HEK293 (cell line): ENCODE data around the gene TXNRD3.

Experiments
- CTCF ChIA-PET: fragments of 350-600 bp; formaldehyde crosslinking; extraction: SDS; loops from one replicate; lab custom pipeline; 2021; ENCODE audit warnings: antibody characterized with exemption; lab: Yijun Ruan, JAX
- POLR2A ChIA-PET: fragments of 300-600 bp; formaldehyde crosslinking; extraction: SDS; loops from one replicate; lab custom pipeline; 2020; ENCODE audit warnings: antibody characterized with exemption, inconsistent platforms; lab: Yijun Ruan, JAX
- H3K27ac ChIP-seq: fragments of 200-500 bp; sonication (Bioruptor generic); 2 replicates; pipeline ENCODE4 v1.5.1; 2014; ENCODE audit warnings: low read depth, low read length, control low read depth, inconsistent platforms; ENCODE audit errors: extremely low read depth
- H3K36me3 ChIP-seq, 2 experiments: fragments of 200-500 bp in 1 of 2; sonication (Bioruptor generic) in 1 of 2; 1 replicate in 1 of 2; 2 replicates in 1 of 2; pipeline ENCODE4 v1.5.1; 2014 to 2017; ENCODE audit warnings: inconsistent platforms in 2 of 2, low read length in 2 of 2; ENCODE audit not compliant: control insufficient read depth in 2 of 2, insufficient read depth in 1 of 2
- H3K4me1 ChIP-seq: fragments of 200-500 bp; sonication (Bioruptor generic); 2 replicates; pipeline ENCODE4 v1.5.1; 2014; ENCODE audit warnings: mild to moderate bottlenecking, low read length, inconsistent platforms; ENCODE audit not compliant: control insufficient read depth, insufficient read depth
- H3K4me3 ChIP-seq: 2 replicates; pipeline ENCODE4 v1.5.1; 2011; ENCODE audit warnings: low read depth, mild to moderate bottlenecking, control low read depth, low read length, moderate library complexity
- H3K9me3 ChIP-seq: fragments of 200-500 bp; sonication (Bioruptor generic); 2 replicates; pipeline ENCODE4 v1.5.1; 2014; ENCODE audit warnings: low read depth, low read length, inconsistent platforms; ENCODE audit not compliant: control insufficient read depth, insufficient read depth
- GLIS2 ChIP-seq: fragments of 450-650 bp; formaldehyde crosslinking; IDR thresholded peaks from 2 replicates; pipeline ENCODE4 v1.5.1; 2016; ENCODE audit warnings: missing biosample characterization, missing genetic modification characterization
- IKZF3 ChIP-seq: fragments of 450-650 bp; IDR thresholded peaks from 2 replicates; pipeline ENCODE4 v1.5.0; 2018; ENCODE audit warnings: missing biosample characterization, mild to moderate bottlenecking, missing genetic modification characterization, moderate library complexity
- KLF17 ChIP-seq: fragments of 450-650 bp; formaldehyde crosslinking; IDR thresholded peaks from 2 replicates; pipeline ENCODE4 v1.5.1; 2016; ENCODE audit warnings: missing biosample characterization, missing genetic modification characterization
- KLF7 ChIP-seq: fragments of 450-650 bp; formaldehyde crosslinking; IDR thresholded peaks from 2 replicates; pipeline ENCODE4 v1.5.1; 2016; ENCODE audit warnings: missing biosample characterization, missing genetic modification characterization, borderline replicate concordance
- MEIS1 ChIP-seq: sonication (generic); formaldehyde crosslinking; IDR thresholded peaks from 2 replicates; pipeline ENCODE4 v1.8.1; 2022; ENCODE audit warnings: missing genetic modification reagents, mild to moderate bottlenecking, borderline replicate concordance
- OSR2 ChIP-seq: fragments of 450-650 bp; formaldehyde crosslinking; IDR thresholded peaks from 2 replicates; pipeline ENCODE4 v1.5.1; 2016; ENCODE audit warnings: missing biosample characterization, missing genetic modification characterization
- ZBTB17 ChIP-seq: fragments of 450-650 bp; formaldehyde crosslinking; IDR thresholded peaks from 2 replicates; pipeline ENCODE4 v1.5.1; 2016; ENCODE audit warnings: missing biosample characterization, missing genetic modification characterization
- ZBTB21 ChIP-seq: fragments of 450-650 bp; formaldehyde crosslinking; IDR thresholded peaks from 2 replicates; pipeline ENCODE4 v1.5.1; 2017; ENCODE audit warnings: missing biosample characterization, missing genetic modification characterization
- ZEB2 ChIP-seq: fragments of 450-650 bp; formaldehyde crosslinking; IDR thresholded peaks from 2 replicates; pipeline ENCODE4 v1.5.1; 2016; ENCODE audit warnings: missing biosample characterization, missing genetic modification characterization
- ZFHX2 ChIP-seq: fragments of 450-650 bp; formaldehyde crosslinking; conservative IDR thresholded peaks from 2 replicates; pipeline ENCODE4 v1.5.1; 2016; ENCODE audit warnings: missing biosample characterization, missing genetic modification characterization
- ZNF121 ChIP-seq: fragments of 450-650 bp; formaldehyde crosslinking; IDR thresholded peaks from 2 replicates; pipeline ENCODE4 v1.5.1; 2016; ENCODE audit warnings: missing biosample characterization, missing genetic modification characterization
- ZNF335 ChIP-seq: fragments of 450-650 bp; formaldehyde crosslinking; conservative IDR thresholded peaks from 2 replicates; pipeline ENCODE4 v1.5.1; 2016; ENCODE audit warnings: missing biosample characterization, missing genetic modification characterization
- ZNF362 ChIP-seq: fragments of 450-650 bp; formaldehyde crosslinking; IDR thresholded peaks from 2 replicates; pipeline ENCODE4 v1.5.1; 2016; ENCODE audit warnings: missing biosample characterization, missing genetic modification characterization
- ZNF394 ChIP-seq: fragments of 450-650 bp; formaldehyde crosslinking; IDR thresholded peaks from 2 replicates; pipeline ENCODE4 v1.5.1; 2016; ENCODE audit warnings: missing biosample characterization, missing genetic modification characterization, mild to moderate bottlenecking, moderate library complexity, borderline replicate concordance
- ZNF596 ChIP-seq: fragments of 450-650 bp; IDR thresholded peaks from 2 replicates; pipeline ENCODE4 v1.5.0; 2018; ENCODE audit warnings: missing biosample characterization, mild to moderate bottlenecking, missing genetic modification characterization, moderate library complexity
- ZNF610 ChIP-seq: fragments of 450-650 bp; formaldehyde crosslinking; IDR thresholded peaks from 2 replicates; pipeline ENCODE4 v1.5.1; 2016; ENCODE audit warnings: missing biosample characterization, missing genetic modification characterization, borderline replicate concordance
- ZNF626 ChIP-seq: fragments of 450-650 bp; sonication (Bioruptor Pico); formaldehyde crosslinking; IDR thresholded peaks from 2 replicates; pipeline ENCODE4 v1.5.1; 2018; ENCODE audit warnings: missing biosample characterization, missing genetic modification characterization, inconsistent platforms
- TF ChIP-seq, protein P1 (sequence below): fragments of 450-650 bp; formaldehyde crosslinking; IDR thresholded peaks from 2 replicates; pipeline ENCODE4 v1.5.1; 2016; ENCODE audit warnings: missing biosample characterization, missing genetic modification characterization, low read depth
- TF ChIP-seq, protein P2 (sequence below): fragments of 450-650 bp; formaldehyde crosslinking; IDR thresholded peaks from 2 replicates; pipeline ENCODE4 v1.5.1; 2017; ENCODE audit warnings: missing biosample characterization, missing genetic modification characterization
- TF ChIP-seq, protein P3 (sequence below): fragments of 450-650 bp; formaldehyde crosslinking; IDR thresholded peaks from 2 replicates; pipeline ENCODE4 v1.5.1; 2016; ENCODE audit warnings: missing biosample characterization, missing genetic modification characterization

Gene TXNRD3

DNA sequence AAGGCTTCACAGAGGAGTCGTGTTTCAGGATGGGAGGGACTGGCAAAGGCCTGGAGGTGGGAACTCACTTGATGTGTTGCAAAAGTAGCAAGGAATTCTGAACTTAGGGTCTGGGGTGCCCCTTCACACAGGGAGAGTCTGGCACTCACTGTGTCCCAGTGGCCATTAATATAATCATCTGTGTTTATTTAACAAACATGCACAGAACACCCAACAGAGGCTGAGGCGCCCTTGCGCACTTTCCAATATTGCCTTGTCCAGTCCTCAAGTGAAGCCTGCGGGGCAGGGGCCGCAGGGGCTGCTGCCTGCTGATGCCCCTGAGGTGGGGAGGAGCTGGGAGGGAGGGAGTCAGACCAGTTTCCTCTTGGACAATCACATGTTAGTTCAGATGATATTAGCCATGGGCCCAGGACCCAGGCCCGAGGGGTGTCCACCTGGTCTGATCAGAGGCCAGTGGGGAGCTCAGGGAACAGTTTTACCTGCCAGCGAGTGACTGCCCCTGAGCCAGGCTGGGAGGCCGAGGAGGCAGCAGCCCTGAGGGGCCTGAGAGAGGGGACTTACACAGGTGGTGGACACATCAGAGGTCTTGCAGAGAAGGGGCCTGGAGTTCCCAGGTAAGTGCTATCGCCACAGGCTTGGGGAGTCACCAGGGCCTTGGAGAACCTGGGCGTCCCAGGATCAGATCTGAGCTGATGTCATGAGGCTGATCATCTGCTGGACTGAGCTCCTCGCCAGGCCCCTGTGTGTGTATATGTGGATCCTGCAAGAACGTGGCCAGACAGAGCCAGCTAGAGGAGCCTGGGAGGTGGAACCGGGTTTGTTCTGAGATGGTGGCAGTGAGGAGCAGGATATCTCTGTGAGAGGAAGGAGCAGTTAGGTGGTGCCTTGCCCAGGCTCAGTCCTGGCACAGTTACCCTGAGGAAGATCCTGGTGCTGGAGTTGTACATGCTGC, 13.8 kb upstream of the TXNRD3 start (continued):
- TF ChIP-seq, protein P1, sequence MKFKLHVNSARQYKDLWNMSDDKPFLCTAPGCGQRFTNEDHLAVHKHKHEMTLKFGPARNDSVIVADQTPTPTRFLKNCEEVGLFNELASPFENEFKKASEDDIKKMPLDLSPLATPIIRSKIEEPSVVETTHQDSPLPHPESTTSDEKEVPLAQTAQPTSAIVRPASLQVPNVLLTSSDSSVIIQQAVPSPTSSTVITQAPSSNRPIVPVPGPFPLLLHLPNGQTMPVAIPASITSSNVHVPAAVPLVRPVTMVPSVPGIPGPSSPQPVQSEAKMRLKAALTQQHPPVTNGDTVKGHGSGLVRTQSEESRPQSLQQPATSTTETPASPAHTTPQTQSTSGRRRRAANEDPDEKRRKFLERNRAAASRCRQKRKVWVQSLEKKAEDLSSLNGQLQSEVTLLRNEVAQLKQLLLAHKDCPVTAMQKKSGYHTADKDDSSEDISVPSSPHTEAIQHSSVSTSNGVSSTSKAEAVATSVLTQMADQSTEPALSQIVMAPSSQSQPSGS (tag by site-specific recombination) = no peak
- TF ChIP-seq ZFHX2 (tag by site-specific recombination) (no peak), ZEB2 (tag by site-specific recombination) (no peak), KLF7 (tag by site-specific recombination) (no peak), MEIS1 (CRISPR knock-in tag) (no peak)

GRCh38 chr3:126667631-126668449, 12.9 kb upstream of the TXNRD3 start:
- no peak overlapping the region for H3K27ac ChIP-seq
- ChIA-PET CTCF (no interaction called here), POLR2A (no interaction called here)
- no peaks in the 10 kb centered on the region for H3K4me1 ChIP-seq
- no peaks in the 10 kb centered on the region for H3K36me3 ChIP-seq
- H3K4me3 ChIP-seq = no peak overlapping the region
- no peaks in the 10 kb centered on the region for H3K9me3 ChIP-seq
- TF ChIP-seq ZNF626 (tag by site-specific recombination) (no peak), ZNF610 (tag by site-specific recombination) (no peak), ZNF362 (no peak), MEIS1 (CRISPR knock-in tag) (no peak), ZBTB17 (no peak), ZNF335 (tag by site-specific recombination) (no peak), ZFHX2 (tag by site-specific recombination) (no peak), OSR2 (tag by site-specific recombination) (no peak), ZNF596 (tag by site-specific recombination) (no peak), ZBTB21 (no peak), GLIS2 (tag by site-specific recombination) (no peak), ZNF394 (tag by site-specific recombination) (no peak), IKZF3 (tag by site-specific recombination) (no peak), KLF17 (tag by site-specific recombination) (no peak), ZNF121 (tag by site-specific recombination) (no peak)
- TF ChIP-seq, protein P2, sequence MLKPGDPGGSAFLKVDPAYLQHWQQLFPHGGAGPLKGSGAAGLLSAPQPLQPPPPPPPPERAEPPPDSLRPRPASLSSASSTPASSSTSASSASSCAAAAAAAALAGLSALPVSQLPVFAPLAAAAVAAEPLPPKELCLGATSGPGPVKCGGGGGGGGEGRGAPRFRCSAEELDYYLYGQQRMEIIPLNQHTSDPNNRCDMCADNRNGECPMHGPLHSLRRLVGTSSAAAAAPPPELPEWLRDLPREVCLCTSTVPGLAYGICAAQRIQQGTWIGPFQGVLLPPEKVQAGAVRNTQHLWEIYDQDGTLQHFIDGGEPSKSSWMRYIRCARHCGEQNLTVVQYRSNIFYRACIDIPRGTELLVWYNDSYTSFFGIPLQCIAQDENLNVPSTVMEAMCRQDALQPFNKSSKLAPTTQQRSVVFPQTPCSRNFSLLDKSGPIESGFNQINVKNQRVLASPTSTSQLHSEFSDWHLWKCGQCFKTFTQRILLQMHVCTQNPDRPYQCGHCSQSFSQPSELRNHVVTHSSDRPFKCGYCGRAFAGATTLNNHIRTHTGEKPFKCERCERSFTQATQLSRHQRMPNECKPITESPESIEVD (tag by site-specific recombination) = no peak
- TF ChIP-seq, protein P3, sequence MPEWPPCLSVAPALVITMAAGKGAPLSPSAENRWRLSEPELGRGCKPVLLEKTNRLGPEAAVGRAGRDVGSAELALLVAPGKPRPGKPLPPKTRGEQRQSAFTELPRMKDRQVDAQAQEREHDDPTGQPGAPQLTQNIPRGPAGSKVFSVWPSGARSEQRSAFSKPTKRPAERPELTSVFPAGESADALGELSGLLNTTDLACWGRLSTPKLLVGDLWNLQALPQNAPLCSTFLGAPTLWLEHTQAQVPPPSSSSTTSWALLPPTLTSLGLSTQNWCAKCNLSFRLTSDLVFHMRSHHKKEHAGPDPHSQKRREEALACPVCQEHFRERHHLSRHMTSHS (tag by site-specific recombination) = no peak
